GM04504 (cell line): ENCODE measurements around the gene HOXA13.

ENCODE experiments used
- DNase-seq: peaks from one replicate; pipeline ENCODE4 v3.0.0-alpha.2; 2012; ENCODE audit warnings: low read depth

HOXA13 gene

GRCh38 chr7:27159266-27160144 is 40.4 kb downstream of the HOXA13 start:
- DNase-seq, result no peak

DNA sequence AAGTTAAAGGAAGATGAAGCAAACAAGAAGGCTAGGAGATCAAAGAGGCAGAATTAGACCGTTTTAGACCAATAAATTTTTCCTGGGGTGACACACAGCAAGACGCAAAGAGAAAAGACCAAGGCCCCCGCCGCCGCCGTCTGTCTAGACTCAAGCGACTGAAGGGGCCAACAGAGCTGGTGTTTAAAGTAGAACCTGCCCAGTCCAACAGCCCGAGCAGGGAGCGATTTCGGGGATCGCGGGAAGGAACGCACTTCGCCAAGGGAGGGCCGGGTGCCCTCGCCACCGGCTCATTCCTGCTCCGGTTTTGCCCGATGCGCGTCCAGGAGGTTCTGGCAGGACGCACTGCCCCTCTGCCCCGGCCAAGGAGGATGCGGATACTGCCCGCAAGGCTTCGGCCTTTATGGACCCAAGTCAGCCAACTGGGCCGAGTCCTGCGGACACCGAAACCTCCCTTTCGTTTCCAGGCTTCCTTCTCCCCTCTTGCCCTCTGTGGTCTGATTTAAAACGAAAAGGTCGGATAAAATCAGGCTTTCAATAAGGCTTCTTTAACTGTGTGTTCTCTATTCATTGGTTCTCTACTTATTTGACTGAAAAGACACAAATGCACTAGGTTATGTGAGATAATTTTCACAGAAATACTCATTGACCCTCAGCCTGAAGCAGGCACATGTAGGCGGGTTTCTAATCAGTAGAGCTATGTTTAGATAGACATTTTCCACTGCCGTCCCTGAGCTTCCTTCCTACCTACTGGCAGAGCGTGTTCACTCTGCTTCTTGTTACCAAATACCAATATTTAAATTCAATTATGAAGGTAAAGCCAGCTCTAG is 41.2 kb downstream of the HOXA13 start:
- DNase-seq, result no peak

DNA sequence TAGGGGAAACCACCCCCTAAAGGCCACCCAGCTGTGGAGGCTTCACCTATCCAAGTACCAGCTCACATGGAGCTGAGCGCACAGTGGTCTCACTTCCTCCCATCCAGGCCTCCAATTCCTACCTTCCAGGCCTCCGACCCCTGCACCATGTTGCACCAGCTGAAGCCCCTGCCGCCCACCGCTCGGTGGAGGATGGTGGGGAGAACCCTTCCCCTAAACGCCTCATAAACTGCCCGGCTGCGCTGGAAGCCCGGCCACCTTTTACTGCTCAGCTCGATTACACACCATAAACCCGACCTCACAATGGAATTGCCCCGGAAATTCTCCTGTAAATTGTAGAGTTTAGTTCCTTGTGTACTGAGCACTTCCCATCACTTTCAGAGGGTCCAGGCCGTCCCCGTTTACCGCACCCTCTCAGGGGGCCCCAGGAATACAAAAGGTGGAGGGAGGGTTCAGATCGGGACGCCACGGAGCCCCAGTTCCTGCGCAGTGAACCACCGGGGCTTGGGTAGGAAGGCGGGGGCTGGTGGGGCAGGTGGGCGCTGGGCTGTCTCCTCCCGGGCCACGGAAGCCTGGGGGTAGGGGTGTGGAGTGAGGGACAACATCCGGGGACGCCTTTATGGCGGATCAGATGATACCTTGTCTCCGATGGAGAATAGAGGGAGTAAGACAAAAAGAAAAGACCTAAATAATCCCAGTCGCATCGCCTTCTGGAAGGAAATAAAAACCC is 42.0 kb downstream of the HOXA13 start:
- no peak for DNase-seq

- DNase-seq, result no peak
These were observed 42.8 kb downstream of the HOXA13 start for GRCh38 chr7:27156916-27157701.

DNA sequence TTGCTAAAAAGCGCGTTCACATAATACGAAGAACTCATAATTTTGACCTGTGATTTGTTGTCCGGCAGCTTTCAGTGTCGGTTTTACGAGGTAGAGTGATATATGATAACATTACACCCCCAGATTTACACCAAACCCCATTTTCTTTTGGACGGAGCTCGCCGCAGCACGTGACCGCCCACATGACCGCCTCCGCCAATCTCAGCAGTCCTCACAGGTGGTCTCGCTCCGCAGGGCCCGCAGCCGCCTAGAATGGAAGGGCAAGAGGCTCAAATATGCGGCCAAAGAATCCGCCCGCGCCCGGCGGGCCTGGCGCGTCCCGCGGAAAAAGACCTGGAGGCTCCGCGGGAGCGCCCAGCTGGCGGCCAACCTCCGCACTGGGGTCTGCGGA is 43.4 kb downstream of the HOXA13 start, which contains the start of gene HOXA7:
Gene HOXA7 (minus strand): TSS at position 168 of the 391 bp plus-strand sequence. CDS start 130 bp downstream, at position 38.
- peak; percentile 30 for DNase-seq

- DNase-seq, result peak; percentile 18
These were observed 43.9 kb downstream of the HOXA13 start for GRCh38 chr7:27155816-27156507.

- DNase-seq, result no peak
These were observed 44.7 kb downstream of the HOXA13 start for GRCh38 chr7:27154901-27155815.

DNA sequence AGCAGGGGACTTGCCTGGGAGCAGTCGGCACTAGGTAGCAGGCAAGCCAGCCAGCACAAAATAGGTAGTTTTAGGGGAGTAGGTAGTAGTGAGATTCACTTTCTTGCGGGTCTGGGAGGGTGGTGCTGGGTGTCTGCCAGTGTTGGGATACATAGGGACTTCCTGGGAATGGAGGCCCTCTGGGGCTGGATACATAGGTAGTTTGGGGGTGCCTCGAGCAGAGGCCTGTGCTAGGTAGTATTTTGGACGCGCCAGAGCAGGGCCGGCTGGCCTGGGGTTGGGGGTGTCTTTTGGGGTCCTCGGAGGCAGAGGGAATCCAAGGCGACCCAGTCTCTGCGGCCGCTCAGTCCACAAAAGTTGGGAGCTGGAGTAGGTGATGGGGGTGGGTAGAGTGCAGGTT is 45.5 kb downstream of the HOXA13 start:
- DNase-seq, result no peak

- no peak for DNase-seq
These were observed 46.4 kb downstream of the HOXA13 start for GRCh38 chr7:27153526-27153925.

GRCh38 chr7:27152816-27153442 is 47.0 kb downstream of the HOXA13 start:
- DNase-seq, result no peak

DNA sequence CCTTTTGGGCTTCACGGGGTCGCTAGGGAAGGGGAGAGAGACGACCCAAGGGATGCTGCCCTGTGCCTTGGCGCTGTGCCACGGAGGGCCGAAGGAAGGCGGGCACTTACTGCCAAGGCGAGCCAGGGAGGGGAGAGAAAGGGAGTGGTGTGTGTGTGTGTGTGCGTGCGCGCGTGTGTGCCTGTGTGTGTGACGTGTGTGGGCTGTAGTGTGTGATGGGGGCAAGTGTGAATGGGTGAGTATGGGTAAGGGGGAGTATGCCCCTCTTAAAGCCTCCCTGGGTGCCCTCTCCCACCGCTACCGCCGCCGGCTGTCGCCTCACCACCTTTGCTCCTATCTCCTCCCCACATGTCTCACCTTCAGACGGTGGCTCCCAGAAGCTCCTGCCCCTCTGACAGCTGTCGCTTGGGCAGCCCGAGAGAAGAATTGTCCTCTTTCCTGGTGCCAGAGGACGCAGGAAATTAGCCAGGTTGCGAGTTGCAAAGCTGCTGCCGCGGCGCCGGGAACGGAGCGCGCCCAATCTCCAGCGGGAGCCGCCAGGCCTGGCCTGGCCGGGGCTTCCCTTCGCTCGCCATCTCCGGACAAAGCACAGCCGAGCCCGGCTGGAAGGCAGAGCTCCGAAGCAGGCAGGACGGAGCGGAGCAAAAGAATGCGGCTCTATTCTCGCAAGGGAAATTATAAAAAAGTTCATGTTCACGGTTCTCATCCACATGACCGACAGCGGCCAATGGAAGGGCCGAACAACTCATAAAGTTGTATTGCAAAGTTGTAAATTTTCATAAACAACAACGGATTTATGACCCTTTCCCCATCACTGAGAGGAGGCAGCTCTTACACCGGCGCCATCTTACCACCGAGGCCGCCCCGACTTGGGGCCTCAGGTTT is 47.7 kb downstream of the HOXA13 start, which contains the start of gene HOXA3:
Gene HOXA3 (minus strand): TSS at position 653 of the 885 bp plus-strand sequence. CDS start 41,943 bp downstream, outside the sequence.
- DNase-seq, result peak; percentile 66

DNA sequence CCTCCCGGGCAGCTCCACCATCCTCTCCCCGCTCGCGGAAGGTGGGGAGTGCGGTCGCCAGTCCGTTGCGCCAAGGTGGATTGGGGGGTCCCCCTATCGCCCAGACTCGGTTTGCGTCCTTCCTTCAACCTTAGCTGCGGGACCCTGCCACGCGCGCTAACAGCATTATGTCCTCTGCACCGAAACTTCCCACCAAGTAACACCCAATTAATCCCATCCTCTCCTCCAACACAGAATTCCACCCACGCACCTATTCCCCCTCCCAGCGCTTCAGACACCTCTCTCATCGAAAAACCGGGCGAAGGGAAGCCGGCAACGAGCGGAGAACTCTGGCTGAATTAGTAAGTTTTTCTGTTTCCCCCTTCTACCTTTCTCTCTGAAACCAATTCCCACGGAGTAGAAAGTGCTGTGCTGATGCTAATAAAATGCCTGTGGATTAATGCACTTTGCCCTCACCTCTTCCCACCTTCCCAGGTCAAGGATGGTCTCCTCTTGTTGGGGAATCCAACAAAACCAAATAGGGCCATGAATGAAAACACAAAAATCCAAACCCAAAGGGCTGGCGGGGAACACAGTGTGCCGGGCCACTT is 48.5 kb downstream of the HOXA13 start:
- no peak for DNase-seq

DNA sequence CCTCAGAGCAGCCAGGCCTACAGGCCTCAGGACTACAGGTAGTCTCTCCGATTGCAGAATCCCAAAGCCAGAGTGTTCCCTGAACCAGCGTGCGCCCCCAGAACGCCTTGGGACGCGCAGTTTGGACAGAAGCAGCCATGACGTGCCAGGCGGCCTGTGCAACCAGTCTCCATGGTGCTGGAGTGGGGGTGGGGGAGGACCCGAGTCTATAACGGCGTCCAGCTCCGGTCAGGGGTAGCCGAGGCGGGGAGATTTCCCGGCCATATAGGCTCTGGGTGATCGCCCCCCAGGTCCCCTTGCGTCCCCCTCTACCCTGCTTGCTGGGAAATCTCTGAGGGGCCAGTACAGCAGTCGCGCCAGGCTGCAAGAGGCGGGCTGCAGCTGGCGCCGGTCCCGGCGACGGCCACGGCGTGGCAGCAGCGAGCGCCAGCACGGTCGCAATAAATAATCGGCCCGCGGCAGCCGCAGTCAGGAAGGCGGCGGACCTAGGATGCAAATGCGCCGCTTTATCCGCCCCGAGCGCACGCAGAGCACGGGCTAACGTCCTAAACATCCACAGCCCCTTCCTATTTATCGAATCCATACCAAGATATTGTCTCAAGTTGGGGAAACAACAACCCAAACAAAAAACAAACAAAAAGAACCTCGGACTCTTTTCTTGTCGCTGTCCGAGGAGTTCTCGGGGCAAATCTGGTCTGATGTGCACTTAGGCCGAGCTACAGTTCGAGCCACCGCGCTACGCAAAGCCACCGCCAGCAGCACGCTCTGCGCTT is 49.1 kb downstream of the HOXA13 start:
- no peak for DNase-seq

- DNase-seq, result no peak
These were observed 49.9 kb downstream of the HOXA13 start for GRCh38 chr7:27149842-27150567.

GRCh38 chr7:27148756-27149641 is 50.9 kb downstream of the HOXA13 start:
- DNase-seq, result no peak
